GM19025 (cell line): ENCODE data around the gene MCRIP1.
"Not testable (repeated sequence)": the region's sequence is repeated elsewhere in the genome, so short reads cannot be mapped to it uniquely, and the experiment has no call there.

ENCODE experiments used
- ATAC-seq: cut with Tn5 transposase; IDR thresholded peaks from one replicate; pipeline ENCODE4 v1.9.1; 2021; ENCODE audit warnings: mild to moderate bottlenecking, low read depth, moderate library complexity; ENCODE audit not compliant: unreplicated experiment

Gene MCRIP1

DNA sequence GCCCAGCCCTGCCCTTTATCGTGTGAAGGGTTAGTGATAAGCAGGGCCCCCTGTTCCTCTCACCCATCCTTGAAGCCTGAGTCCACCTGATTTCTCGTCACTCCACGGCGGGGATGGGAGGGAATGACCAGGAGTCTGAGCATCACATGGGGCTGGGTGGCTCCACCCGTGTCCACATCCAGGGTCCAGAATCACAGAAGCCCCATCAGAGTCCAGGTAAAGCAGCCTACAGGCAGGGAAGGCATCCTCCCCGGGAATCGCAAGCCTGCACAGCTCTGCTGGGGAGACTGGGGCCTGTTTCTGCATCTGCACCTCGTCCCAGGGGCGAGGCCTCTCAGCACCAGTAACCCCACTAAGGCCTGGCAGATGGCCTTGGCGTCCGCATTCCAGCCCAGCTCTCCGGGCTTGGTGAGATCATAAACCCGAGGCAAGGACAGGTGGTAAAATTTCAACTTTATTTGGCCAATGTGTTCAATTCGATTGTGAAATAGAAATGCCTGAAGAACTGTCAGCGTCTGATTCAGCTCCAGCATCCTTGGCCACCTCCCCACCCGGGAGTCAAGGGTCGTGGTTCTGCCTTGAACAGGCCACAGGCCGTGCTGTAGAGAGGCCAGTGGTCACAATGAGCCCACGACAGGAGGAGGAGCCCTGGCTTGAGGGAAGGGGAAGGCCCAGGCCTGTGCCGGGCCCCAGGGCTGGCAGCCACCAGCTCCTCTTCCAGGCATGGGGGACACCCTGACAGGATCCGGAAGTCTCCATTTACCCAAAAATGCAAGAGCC is 9.8 kb upstream of the MCRIP1 start:
- ATAC-seq, result no peak

DNA sequence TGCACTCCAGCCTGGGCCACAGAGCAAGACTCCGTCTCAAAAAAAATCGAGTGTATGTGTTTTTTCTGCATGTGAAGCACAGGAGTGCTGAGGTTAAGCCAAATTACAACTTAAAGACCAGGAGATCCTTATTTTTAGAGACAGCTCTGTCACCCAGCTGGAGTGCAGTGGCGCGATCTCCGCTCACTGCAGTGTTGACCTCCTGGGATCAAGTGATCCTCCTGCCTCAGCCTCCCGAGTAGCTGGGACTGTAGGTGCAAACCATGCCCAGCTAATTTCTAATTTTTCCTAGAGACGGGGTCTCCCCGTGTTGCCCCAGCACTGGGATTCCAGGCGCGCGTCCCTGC is 9.3 kb upstream of the MCRIP1 start:
- ATAC-seq, result no peak

DNA sequence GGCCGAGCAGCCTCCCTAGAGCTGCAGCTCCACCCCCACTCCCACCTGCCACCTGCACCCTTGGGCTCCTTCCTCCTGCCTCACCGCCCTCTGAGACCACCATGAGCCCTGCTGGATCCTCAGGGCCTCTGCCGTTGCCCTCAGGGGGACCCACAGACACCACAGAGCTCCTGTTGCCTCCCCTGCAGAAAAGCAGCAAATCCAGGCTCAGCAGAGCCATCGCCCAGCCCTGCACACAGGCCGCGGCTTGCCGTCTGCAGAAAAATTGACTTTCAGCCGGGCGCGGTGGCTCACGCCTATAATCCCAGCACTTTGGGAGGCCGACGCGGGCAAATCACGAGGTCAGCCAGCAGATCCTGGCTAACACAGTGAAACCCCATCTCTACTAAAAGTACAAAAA is 8.8 kb upstream of the MCRIP1 start:
- ATAC-seq, result no peak

DNA sequence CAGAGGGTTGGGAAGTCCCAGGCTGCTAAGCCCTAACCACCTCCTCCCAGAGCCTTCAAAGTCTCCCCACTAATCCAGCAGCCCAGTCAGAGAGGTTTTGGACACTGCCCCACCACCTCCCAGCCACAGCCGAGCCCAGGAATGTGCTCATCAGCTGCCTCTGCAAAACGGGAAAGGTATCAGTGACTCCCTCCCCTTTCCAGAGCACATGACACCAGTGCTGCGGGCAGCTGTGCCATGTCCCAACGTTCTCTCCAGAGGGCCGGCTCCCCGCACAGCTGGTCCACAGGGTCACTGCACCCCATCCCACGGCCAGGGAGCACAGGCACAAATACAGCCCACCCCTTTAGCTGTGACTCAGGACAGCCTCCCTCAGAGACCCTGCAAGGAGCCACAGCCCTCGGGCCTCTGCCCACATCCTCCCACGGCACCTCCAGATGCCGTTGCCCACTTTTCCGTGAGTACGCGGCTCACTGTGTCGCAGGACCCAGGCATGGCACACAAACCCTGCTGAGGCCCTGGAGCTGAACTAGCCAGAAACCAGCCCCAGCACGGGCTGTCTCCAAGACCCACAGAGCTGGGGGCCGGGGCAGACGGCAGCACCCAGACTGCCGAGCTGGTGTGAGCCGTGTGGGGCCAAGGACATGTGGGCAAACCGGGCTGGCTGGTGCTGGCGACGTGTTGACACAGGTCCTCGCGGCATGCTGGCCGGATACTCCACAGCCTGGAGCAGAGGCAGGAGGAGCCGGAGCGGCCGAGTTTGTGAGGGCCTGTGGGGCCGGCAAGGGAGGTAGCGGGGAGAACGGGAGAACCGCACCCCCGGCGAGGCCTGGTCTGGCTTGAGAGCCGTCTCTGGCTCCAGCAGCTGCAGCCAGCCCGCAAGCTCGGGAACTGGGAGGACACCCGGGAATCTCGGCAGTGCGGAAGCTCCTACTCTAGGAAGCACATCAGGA is 8.0 kb upstream of the MCRIP1 start:
- ATAC-seq, result no peak

DNA sequence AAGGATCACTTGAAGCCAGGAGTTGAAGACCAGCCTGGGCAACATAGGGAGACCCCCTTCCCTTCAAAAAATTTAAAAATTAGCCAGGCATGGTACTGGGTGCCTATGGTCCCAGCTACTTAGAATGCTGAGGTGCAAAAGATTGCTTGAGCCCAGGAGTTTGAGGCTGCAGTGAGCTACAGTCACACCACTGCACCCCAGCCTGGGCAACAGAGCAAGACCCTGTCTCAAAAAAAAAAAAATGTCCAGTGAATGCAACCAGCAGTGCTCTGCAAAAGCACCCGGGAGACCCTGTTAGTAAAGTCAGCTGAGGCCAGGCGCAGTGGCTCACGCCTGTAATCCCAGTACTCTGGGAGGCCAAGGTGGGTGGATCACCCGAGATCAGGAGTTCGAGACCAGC is 7.0 kb upstream of the MCRIP1 start:
- not testable (repeated sequence) for ATAC-seq

DNA sequence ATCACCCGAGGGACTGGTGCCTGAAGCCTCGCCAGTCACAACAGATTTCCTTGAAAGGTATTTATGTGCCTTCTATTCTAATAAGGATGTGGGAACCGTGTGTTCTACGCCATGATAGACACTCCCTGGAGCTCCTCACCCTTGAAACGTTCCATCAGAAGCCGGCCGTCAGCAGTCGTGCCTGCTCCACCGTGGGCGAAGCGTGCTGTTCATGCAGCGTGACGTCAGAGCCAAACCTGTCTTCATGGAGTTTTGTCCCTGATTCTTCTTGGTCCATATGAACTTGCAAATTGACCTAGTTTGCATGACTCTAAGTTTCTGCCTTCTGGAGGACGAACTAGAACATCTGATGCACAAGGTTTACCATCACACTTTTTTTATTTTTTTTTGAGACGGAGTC is 6.2 kb upstream of the MCRIP1 start:
- ATAC-seq, result no peak

DNA sequence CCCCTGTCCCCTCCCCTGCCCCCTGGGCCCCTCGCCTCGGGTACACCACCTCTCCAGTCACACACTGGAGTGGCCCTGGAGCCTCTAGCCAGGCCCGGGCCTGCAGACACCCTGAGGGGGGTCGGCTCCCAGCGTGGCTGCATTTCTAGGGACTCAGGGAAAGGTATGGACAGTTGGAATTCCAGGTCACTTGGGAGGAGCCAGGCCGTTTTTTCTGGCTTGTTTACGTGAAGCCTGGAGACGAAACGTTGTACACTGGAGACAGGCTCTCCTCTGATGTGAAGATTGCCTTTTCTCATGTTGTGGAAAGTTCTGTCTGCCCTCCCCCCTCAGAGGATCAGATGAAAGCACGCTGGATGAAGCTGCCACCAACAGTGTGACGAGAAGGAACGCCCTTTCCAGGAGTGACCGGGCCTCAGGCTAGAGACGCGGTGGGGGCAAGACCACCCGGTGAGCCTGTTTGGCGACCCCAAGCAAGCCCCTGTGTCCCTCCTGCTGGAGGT is 5.7 kb upstream of the MCRIP1 start:
- no peak for ATAC-seq

DNA sequence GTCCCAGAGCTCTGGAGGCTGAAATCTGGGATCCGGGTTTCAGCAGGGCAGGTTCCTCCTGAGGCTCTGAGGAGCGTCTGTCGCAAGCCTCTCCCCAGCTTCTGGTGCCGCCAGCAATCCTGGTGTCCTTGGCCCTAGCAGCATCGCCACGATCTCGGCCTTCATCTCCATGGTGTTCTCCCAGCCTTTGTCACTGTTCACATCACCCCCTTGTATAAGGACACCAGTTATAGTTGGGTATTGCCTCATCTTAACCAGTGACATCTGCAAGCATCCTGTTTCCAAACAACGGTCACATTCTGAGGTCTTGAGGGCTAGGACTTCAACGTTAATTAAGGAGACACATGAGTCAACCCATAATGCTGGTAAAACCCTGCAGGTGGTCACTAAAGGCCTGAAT is 4.5 kb upstream of the MCRIP1 start:
- no peak for ATAC-seq

DNA sequence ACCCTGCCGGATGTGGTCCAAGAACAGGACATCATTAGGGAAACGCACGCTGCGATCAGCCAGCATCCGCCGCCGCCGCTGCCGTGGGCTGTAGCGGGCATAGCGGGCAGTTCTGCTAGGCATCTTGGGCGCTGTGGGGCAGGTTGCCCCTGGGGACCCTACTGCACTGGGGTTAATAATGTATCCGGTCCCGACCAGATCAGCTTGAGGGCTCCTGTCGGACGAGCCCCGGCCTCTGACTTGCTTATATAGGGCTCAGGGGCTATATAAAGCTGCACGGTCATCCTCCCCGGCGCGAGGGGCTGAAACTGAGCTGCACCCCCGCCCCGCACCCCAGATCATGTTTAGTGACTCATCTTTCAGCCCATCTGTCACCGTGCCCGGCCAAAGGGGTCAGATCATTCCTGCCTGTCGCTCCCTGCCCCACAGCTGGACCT is 1.8 kb upstream of the MCRIP1 start, which contains the start of gene PPP1R27:
PPP1R27 (minus strand) TSS at position 220 of the 437 bp plus-strand sequence; CDS start at position 123, 97 bp downstream.
- ATAC-seq, result no peak

DNA sequence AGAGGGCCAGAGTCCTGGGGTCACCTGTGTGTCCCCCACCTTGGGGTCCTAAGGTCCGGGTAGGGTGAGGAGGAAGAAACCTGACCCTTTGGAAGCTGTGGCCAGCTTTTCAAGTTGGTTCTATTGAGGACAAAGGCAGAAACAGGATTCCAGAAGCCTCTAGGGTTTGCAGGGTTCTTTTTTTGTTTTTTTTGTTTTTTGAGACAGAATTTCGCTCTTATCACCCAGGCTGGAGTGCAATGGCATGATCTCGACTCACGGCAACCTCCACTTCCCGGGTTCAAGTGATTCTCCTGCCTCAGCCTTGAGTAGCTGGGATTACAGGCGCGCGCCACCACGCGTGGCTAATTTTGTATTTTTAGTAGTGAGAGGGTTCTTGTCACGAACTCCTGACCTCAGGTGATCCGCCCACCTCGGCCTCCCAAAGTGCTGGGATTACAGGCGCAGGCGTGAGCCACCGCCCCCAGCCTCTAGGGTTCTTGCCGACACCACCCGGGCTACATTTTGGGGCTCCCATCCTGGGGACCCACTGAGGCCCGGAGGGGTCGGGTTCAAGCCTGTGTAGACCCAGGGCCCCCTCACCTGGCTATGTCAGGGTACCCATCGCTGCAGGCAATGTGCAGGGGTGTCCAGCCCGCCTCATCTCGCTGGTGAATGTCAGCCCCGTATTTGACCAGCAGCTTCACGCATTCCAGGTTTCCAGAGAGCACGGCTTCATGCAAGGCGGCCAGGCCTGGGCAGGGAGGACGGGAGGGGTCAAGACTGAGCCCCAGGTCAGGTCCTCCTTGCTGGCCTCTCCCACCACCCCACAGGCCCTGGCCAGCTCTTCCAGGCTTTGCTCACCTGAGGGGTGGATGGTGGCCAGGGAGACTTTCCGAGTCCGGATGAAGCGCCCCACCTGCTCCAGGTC is 1.1 kb upstream of the MCRIP1 start:
- no peak for ATAC-seq

DNA sequence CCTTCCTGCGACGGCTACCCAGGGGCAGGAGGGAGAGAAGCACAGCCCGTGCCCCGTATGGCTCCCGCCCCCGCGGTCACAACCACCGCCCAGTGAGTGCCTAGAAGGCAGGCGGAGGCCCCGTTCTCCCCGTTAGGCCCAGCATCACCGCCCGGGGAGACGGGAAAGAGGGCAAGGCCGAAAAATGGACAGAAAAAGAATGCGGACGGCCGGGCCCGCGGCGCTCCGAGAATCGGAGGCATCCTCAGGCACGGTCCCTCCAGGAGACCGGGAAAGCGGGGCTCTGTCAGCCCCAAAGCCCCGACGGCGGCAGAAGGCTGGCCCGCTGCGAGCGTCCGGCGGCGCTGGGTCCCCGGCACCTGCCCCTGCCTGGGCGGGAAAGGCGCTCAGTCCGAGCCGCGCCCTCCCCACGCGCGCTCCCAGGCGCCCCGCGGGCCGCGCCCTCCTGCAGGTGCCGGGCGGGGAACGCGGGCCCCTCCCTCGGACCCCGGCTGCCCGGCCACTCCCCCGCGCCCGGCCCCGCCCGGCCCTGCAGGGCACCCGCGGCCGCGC is 407 bp downstream of the MCRIP1 start:
- peak; percentile 8 for ATAC-seq

DNA sequence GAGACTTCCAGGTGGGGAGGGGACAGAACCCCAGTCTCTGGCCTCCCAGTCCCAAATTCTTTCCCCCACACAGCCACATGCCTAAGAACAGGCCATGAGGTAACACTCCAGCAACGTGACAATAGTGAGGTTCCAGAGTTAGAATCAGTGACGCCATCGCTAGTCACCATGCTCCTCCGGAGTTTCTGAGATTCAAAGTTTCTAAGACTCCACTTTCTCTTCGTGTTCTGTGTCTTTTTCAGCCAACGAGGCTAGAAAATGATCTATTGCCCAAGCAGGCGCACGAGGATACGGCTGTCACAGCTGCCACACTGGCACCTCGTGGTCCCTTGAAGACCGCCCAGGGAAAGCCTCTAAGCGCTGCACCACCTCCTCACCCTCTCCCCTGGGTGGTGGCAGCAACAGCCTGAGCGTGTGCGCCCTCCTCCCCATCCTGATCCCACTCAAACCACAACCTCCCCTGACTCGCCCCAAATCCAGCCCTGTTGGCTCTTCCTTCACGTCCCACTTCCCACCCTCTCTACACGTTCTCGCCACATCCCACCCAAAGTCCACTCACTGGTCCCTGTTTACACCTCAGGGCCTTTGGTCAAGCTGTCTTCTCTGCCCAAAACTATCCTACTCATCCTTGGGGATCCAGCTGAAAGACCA is 1.0 kb downstream of the MCRIP1 start:
- no peak for ATAC-seq

DNA sequence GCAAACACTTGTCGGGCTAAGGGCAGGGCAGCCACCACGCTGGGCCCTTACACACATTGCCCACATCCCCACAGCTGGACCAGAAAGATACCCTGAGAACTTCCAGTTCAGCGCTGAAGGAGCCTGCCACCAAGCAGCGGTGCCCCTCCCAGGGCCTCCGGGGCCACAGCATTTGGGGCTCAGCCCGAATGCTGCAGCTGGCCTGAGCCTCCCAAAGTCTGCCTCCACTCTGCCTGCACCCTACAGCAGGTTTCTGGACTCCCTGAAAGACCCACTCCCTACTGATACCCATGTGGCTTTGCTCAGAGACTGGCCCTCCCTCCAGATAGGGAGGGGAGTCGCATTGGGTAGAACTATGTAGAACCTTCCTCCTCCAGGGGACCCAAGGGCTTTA is 1.5 kb downstream of the MCRIP1 start:
- no peak for ATAC-seq

DNA sequence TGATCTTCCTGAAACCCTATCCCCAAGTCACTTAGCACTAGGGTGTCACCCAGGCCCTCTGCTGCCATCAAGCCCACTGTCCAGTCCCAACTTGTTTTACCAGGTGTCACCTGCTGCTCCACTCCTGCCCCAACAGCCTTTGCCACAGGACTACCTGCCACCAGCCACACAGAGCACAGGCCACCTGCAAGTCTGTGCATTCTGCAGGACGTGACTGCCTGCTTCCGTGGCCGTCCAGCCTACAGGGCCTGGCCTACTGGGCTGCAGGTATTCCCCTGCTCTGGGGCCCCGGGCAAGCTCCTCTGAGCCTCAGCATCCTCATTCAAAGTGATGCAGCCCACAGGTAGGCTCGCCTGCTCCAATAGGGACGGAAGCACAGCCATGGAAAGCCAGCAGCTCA is 3.2 kb downstream of the MCRIP1 start:
- no peak for ATAC-seq

DNA sequence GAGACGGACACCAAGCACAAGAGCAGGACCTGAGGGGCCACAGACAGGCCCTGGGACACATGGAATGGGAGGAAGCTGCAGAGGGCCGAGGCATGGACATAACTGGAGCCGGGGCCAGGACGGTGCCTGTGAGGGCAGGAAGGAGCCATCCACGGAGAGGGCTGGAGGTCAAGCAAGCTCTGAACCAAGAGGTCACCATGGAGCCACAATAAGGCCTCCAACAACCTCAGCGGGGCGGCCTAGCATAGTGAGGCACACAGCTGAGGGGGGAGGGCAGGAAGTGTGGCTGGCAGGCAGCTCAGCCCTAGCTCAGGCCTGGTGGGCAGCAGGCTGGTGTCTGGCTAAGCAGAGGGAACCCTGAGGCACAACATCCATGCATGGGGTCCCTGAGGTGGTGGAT is 4.4 kb downstream of the MCRIP1 start:
- ATAC-seq, result no peak

DNA sequence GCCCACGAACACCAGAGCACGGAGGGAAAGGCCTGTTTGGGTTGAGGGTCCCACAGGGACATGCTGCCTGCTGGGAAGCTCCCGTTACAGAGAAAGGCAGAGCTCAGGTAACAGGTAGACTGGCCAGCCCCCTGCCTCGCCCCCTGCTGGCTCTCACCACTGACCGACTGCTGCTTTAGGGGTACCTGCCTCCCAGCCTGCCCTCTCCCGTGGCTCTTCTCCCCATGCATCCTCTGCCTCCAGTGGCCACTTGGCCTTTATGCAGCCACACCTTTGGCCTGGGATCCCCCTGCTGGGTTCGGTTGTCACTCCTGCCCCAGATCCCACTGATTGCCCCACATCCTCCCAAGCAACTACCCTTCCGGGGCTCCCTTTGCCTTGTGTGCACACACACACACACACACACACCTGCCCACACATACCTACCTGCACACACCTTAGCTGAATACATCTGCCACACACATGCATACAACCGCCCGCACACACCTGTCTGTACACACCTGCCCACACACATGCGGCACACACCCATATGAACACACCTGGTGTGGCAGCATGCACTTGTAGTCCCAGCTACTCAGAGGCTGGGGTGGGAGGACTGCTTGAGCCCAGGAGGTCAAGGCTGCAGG is 7.1 kb downstream of the MCRIP1 start:
- no peak for ATAC-seq

DNA sequence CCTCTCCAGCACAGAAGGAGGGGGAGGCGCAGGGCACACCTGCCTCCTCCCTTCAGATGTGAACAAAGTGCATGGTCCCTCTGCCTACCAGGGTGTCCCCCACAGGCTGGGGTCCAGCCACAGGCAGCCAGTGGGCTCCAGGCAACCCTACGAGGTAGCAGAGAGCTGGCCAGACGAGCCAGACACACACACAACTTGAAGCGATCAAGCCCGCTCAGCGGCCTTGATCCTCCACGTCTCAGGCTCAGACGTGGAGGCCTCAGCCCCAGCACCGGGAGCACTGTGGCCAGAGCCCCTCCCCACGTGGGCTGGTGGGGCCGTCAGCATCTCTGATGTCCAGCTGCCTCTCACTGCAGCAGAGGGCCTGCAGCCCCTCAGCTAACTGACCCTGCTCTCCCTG is 8.5 kb downstream of the MCRIP1 start:
- no peak for ATAC-seq

DNA sequence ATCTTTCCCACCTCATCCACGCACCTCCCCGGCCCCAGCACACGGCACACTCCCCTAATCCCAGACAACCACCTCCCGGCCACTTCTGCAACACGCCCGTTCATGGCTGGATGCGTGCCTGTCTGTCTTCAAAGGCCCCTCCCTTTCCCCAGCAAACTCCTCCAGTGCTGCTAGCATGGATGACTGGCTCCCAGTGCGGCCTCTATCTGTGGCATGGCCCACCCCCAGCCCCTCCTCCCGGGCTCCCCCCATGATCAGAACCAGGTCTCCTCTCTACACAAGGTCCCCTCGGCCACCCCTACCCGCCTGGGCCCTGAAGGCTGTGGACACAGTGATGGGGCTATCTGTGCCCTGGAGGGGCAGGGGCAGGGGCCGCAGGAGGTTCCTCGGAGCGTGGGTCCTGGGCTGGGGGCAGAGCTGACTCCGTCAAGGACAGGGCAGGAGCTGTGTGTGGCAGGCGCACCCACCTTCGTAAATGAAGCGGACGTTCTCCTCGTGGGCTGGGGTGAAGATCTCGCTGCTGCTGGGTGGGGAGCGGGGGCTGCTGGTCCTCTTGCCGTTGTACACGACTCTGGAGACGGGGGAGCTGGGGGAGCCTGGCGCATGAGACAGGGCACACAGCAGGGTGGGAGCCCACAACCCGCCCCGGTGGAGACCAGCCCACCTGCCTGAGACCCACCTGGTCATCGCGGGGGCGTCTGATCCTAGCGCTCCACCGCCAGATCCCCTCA is 9.1 kb downstream of the MCRIP1 start:
- no peak for ATAC-seq
